ENCODE data around the gene FAM131C.
A peak's percentile ranks its signal among the peaks of the same experiment; 100 is the strongest.
"Not testable (repeated sequence)": the region's sequence is repeated elsewhere in the genome, so short reads cannot be mapped to it uniquely, and the experiment has no call there.

FAM131C gene

DNA sequence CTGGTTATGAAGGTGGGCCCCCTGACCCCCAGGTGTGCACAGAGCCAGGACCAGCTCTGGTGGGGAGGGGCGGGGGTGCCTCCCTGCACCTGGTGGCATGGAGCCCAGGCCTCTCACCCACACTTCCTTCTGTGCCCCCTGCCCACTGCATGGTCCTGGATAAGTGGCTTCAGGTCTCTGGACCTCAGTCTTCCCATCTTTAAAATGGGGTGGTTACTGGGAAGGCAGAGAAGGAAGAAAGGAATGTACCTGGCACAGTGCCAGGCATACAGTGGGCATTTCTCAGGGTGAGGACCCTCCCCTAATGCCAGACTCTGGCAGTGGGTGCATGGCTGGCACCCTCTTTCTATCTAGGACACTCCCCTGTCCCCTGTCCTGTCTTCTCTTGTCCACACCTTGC is 44.2 kb downstream of the FAM131C start:
- TF ChIP-seq TAF1 (IDR thresholded peaks at IDR 0.05; ENCODE audit: low read depth, low read length) (no peak), POLR2AphosphoS5 (IDR thresholded peaks at IDR 0.05; ENCODE audit: low read depth, low read length) (no peak), POLR2A (IDR thresholded peaks at IDR 0.05; ENCODE audit: low read depth, low read length) (no peak), SPI1 (IDR thresholded peaks at IDR 0.05; ENCODE audit: low read depth, low read length) (no peak), PAX5 (IDR thresholded peaks at IDR 0.05; ENCODE audit: insufficient read depth, low read length, severe bottlenecking) (no peak), POU2F2 (IDR thresholded peaks at IDR 0.05; ENCODE audit: low read depth, low read length) (no peak)
- DNase-seq (ENCODE audit: insufficient read length, low spot score), result no peak
- no peak for FAIRE-seq

DNA sequence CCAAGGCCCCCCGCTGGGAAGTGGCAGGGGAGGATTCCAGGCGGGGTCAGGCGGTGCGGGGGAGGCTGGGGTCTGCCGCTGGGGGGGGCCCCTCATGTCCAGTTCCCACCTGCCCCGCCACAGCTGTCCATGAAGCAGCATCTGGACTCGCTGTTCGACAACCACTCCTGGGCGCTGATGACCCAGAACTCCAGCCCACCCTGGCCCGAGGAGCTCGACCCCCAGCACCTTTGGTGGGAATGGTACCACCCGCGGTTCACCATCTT is 44.5 kb downstream of the FAM131C start:
- not testable (repeated sequence) for FAIRE-seq; DNase-seq (ENCODE audit: insufficient read length, low spot score)

DNA sequence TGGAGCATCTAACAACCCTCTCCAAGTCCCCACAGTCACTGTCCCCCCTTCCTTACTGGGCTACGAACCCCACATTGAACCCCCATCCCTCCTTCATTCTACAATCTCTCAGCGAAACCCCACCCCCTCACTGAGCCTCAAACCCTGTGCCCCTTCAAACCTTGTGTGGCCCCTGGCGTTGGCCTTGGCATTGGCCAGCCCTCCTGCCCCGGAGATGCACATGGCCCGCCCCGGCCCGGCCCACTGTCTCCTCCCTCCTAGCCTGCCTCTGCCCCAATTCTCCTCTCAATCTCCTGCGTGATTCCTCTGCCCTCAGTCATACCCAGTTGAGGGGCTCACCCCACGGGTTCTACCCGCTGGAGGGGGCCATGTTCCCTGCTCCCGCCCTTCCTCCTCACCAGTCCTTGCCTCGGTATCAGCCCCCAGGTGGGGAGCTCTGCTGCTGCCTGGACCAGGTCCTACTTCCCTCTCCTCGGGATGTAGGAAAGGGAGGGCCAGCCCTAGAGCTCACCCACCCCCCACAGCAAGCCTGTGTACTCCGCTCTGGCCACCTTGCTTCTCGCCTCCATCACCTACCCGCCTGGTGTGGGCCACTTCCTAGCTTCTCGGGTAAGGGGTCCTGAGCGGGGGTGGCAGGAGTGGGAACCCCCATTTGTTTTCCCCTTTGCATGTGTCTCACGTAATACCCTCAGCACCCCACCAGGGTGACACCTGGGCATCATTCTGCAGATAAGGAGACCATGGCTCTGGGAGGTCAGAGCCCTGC is 45.0 kb downstream of the FAM131C start:
- DNase-seq (ENCODE audit: insufficient read length, low spot score) (no peak), FAIRE-seq (no peak)

DNA sequence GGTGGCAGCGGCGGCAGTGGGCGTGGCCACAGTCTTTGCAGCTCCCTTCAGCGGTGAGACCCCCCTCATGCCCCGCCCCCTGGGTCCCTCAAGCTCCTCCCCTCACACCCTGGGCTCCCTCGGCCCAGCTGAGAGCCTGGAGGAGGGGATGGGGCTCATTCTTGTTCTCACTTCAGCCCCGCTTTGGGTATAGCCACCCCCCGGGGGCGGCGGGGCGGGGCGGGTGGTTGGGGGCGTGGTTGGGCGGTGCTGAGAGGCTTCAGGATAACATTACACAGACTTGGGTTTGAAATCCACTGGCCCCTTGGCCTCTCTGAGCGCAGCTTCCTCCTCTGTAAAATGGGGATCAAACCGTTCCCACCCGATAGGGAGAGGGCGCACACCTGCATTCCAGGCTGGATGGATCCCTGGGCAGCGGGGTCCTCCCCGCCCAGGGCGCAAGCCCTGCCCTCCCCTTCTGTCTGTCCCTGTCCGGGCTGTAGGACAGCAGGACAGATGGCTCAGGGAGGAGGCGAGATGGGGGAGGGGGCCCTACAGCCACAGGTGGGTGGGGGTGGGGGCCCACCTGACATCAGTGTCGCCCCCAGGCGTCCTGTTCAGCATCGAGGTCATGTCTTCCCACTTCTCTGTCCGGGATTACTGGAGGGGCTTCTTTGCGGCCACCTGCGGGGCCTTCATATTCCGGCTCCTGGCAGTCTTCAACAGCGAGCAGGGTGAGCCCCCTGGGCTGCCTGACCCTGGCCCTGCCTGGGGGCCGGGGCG is 46.5 kb downstream of the FAM131C start:
- DNase-seq (ENCODE audit: insufficient read length, low spot score) (no peak), FAIRE-seq (no peak)
- TF ChIP-seq POLR2A (IDR thresholded peaks at IDR 0.05; ENCODE audit: low read depth, low read length) (no peak), SPI1 (IDR thresholded peaks at IDR 0.05; ENCODE audit: low read depth, low read length) (no peak), TAF1 (IDR thresholded peaks at IDR 0.05; ENCODE audit: low read depth, low read length) (no peak), PAX5 (IDR thresholded peaks at IDR 0.05; ENCODE audit: insufficient read depth, low read length, severe bottlenecking) (no peak), POLR2AphosphoS5 (IDR thresholded peaks at IDR 0.05; ENCODE audit: low read depth, low read length) (no peak), POU2F2 (IDR thresholded peaks at IDR 0.05; ENCODE audit: low read depth, low read length) (no peak)

More for the DNA sequence above, 45.0 kb downstream of the FAM131C start:
- TF ChIP-seq POLR2AphosphoS5 (IDR thresholded peaks at IDR 0.05; ENCODE audit: low read depth, low read length) (no peak), PAX5 (IDR thresholded peaks at IDR 0.05; ENCODE audit: insufficient read depth, low read length, severe bottlenecking) (no peak), POLR2A (IDR thresholded peaks at IDR 0.05; ENCODE audit: low read depth, low read length) (no peak), SPI1 (IDR thresholded peaks at IDR 0.05; ENCODE audit: low read depth, low read length) (no peak), POU2F2 (IDR thresholded peaks at IDR 0.05; ENCODE audit: low read depth, low read length) (no peak), TAF1 (IDR thresholded peaks at IDR 0.05; ENCODE audit: low read depth, low read length) (no peak)

DNA sequence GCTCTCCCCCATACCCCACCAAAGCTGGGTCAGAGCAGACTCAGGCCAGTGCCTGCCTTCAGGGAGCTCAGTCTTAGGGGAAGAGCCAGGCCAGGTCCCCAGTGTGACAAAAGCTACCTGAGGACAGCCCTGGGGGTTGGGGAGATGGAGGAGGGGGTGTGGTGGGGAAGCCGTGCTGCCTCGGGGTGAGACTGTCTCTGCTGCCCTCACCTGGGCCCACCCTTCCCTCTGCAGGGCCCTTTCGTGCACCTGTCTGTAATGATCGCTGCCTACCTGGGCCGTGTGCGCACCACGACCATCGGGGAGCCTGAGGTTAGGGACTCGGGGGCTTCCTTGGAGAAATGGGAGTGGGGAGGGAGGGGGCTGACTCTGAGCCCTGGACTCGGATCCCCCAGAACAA is 47.1 kb downstream of the FAM131C start:
- FAIRE-seq, result not testable (repeated sequence)

DNA sequence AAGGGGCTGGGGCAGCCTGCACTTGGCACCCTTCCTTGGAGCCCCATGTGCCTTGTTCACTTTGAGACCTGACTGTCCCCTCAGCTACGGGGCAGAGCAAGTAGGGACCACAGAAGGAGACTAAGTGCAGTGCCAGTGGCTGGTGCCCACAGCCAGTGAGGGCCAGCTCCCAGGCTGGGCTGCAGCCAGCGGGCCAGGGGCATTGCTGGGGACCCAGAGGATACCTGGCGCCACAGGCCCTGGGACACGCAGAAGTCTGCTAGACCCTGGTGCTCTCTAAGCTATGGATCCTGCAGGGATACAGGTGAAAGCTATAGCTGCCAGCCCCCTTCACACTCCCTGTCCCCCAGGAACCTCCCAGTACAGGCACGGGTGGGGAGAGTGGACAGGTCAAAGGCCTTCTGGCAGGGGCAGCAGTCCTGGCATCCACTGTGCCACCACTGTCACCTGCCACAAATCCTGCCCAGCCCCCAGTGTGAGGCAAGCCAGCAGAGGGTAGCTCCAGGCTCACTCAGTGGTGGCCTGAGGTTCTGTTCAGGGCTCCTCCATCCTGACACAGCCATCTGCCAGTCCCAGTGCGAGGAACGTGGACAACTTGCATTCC is 50.3 kb downstream of the FAM131C start:
- DNase-seq (ENCODE audit: insufficient read length, low spot score), result no peak
- TF ChIP-seq TAF1 (IDR thresholded peaks at IDR 0.05; ENCODE audit: low read depth, low read length), result no peak
- TF ChIP-seq POLR2A (IDR thresholded peaks at IDR 0.05; ENCODE audit: low read depth, low read length), result no peak
- TF ChIP-seq POLR2AphosphoS5 (IDR thresholded peaks at IDR 0.05; ENCODE audit: low read depth, low read length), result no peak
- no peak for TF ChIP-seq PAX5 (IDR thresholded peaks at IDR 0.05; ENCODE audit: insufficient read depth, low read length, severe bottlenecking)
- TF ChIP-seq SPI1 (IDR thresholded peaks at IDR 0.05; ENCODE audit: low read depth, low read length), result no peak
- TF ChIP-seq POU2F2 (IDR thresholded peaks at IDR 0.05; ENCODE audit: low read depth, low read length), result no peak
- FAIRE-seq, result no peak

More for the DNA sequence above, 47.1 kb downstream of the FAM131C start:
- DNase-seq (ENCODE audit: insufficient read length, low spot score), result not testable (repeated sequence)

DNA sequence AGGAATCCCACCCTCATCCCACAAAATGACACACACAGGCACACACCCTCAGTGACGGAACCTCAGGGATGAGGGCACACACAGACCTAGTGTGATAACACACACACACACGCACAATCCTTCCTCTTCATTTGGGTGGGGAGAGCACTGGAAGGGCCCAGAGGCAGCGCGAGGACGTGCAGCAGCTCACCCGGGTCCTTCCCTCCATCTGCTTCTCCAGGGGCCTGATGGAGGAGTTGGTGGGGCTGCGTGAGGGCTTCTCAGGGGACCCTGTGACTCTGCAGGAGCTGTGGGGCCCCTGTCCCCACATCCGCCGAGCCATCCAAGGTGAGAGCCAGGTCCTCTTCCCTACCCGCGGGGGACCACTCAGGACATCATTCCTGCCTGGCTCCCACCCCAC is 51.1 kb downstream of the FAM131C start:
- no peak for TF ChIP-seq PAX5 (IDR thresholded peaks at IDR 0.05; ENCODE audit: insufficient read depth, low read length, severe bottlenecking)
- FAIRE-seq (no peak), DNase-seq (ENCODE audit: insufficient read length, low spot score) (no peak)

DNA sequence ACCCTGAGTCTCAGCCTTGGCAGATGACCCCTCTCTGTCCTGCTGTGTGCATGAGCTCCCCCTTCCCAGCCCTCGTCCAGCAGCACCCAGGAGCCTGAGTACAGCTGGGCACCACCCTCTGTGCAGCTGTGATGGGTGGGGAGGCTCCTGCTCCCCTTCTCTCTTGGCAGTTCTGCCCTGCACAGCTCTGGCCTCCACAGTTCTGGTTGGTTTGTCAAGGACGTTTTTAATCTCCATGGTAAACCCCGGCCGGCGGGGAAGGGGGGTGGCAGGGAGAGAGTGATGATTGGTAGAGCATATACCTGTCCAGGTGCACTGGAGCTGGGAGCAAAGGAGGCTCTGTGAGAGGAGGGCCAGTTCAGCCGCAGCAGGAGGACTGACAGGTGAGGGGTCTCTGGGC is 51.8 kb downstream of the FAM131C start, which contains the start of gene CLCNKA:
Gene CLCNKA (plus strand): TSS at position 356 of the 400 bp plus-strand sequence. CDS start 584 bp downstream, outside the sequence.
- TF ChIP-seq POU2F2 (IDR thresholded peaks at IDR 0.05; ENCODE audit: low read depth, low read length), result no peak
- no peak for TF ChIP-seq PAX5 (IDR thresholded peaks at IDR 0.05; ENCODE audit: insufficient read depth, low read length, severe bottlenecking)
- FAIRE-seq (no peak), DNase-seq (ENCODE audit: insufficient read length, low spot score) (no peak)

DNA sequence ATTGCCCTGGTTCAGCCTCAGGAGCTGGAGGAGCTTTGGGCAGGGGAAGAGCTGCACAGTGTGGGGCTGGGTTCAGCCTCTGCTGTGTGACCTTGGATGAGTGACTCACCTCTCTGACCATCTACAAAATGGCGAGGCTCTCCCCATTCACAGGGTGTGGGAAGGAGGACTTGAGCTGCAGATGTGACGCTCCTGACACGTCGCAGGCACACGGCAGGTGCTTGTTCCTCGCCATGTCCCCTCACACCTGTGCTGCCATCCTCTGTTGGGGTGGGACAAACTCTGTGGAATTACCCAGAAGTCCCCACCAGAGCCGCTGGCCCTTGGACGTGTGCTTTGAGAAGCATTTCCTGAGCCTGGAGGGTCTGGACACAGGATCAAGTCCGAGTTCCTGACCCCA is 52.6 kb downstream of the FAM131C start:
- DNase-seq (ENCODE audit: insufficient read length, low spot score), result not testable (repeated sequence)
- peak; percentile 48 for FAIRE-seq

DNA sequence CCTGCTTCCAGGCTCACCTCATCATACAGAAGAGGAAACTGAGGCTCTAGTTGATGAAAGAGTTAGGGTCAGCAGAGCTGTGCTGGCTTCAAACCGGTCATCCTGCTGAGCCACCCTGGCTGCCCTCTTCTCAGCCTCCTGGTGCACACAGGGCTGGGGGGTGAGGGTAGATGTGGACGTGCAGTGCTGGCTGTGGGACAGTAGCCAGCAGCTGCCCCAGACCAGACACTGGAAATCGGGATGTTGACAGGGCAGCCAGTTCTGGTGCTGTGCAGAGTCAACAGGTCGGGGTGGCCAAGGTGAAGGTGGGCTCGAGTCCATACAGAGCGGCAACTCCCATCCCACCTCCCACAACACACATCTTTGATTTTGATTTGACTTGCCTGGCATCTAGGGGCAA is 53.1 kb downstream of the FAM131C start:
- DNase-seq (ENCODE audit: insufficient read length, low spot score) (no peak), FAIRE-seq (no peak)
- no peak for TF ChIP-seq PAX5 (IDR thresholded peaks at IDR 0.05; ENCODE audit: insufficient read depth, low read length, severe bottlenecking)

DNA sequence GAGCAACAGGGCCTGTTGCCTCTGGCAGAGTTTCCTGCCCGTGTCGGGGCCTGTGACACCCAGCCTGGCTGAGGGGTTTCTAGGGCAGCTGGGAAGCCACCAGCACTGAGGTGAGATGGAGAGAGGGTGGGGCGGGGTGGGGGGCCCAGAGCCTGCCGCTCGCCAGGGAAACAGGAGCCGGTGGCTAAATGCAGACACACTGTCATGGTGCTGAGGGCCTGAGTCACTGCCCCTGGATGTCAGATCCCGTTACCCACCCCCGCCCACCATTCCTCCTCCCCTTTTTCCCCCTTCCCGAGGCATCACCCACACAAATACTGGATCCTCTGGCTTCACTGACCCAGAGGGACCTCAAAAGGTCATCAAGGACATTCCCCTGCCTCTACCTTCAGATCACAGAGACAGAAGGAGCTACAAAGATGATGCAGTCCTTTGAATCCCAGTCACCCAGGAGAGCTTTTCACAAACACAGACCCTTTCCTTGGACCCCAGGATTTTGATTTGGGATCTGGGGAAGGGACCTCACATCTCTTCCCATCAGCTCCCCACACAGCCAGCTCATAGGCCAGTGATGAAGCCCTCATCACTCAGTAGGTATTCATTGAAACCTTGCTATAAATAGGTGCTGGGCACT is 53.7 kb downstream of the FAM131C start:
- FAIRE-seq (no peak), DNase-seq (ENCODE audit: insufficient read length, low spot score) (no peak)
- TF ChIP-seq SPI1 (IDR thresholded peaks at IDR 0.05; ENCODE audit: low read depth, low read length), result no peak
- TF ChIP-seq POU2F2 (IDR thresholded peaks at IDR 0.05; ENCODE audit: low read depth, low read length), result no peak
- no peak for TF ChIP-seq POLR2AphosphoS5 (IDR thresholded peaks at IDR 0.05; ENCODE audit: low read depth, low read length)
- TF ChIP-seq POLR2A (IDR thresholded peaks at IDR 0.05; ENCODE audit: low read depth, low read length), result no peak
- no peak for TF ChIP-seq PAX5 (IDR thresholded peaks at IDR 0.05; ENCODE audit: insufficient read depth, low read length, severe bottlenecking)
- TF ChIP-seq TAF1 (IDR thresholded peaks at IDR 0.05; ENCODE audit: low read depth, low read length), result no peak

Data from GM12891 (cell line).